Stimulated activated CD8-positive, alpha-beta memory T cell treated with anti-CD3 and anti-CD28 coated beads, Interleukin-2, amount 100 ng/mL, for 1 hour (primary cell): Measurements from ENCODE around the gene CCNH.

Source experiments
- DNase-seq, 2 donors: peaks; one replicate each; pipeline ENCODE4 v3.0.0-alpha.2; 2020; ENCODE audit warnings: low read depth in 2 of 2

CCNH gene

DNA sequence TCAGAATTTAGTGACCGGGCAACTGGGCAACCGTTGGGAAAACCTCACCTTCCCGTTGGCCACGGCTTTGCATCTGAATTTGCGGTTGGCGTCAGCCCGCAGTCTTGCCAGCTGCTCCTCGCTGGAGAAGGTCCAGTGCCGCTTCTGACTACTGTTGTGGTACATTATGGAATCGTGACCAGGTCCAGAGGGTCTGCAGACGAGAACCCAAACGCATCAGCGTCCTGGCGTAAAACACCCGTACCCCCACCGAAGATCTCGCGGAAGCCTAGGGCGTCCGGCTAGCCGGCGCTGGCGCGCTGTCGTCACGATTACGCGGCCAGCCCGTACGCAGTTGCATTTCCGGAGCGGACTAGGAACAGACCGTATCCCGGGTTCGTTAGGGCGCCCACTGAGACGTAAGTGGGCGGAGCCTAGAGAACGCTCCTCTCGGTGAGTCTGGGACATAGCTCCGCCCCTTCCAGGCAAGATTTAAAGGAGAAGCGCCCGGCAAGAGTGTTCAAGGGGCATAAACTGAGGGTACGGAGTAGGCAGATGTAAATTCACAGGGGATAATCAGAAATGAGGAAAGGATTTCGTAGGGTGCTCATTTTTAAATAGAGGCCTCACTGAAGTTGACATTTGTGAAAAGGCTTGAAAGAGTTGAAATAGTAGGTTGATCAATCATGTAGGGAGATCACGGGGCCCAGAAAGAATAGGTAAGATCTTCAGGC is at the start of gene CCNH:
TSS of gene CCNH (minus strand) at position 301 of the 713 bp plus-strand sequence. CDS start at position 165, 136 bp downstream.
- DNase-seq: peak; percentile 92 to 93

DNA sequence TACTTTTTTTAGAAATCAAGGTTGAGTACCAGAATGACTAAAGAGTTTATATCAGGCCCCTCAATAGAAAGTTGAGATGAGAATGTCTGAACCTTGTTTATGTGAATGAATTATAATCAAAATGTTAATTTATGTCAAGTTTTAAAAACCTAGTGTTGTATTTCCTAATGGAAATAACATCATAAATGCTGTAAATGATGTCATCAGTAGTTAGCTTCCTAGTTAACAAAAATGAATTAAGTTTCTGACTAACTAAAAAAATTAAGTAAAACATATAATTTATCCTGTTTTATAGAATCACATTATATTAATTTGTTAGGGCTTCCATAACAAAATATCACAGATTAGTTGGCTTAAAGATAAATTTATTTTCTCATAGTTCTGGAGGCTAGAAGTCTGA is 45.0 kb upstream of the CCNH start:
- no peak for DNase-seq

DNA sequence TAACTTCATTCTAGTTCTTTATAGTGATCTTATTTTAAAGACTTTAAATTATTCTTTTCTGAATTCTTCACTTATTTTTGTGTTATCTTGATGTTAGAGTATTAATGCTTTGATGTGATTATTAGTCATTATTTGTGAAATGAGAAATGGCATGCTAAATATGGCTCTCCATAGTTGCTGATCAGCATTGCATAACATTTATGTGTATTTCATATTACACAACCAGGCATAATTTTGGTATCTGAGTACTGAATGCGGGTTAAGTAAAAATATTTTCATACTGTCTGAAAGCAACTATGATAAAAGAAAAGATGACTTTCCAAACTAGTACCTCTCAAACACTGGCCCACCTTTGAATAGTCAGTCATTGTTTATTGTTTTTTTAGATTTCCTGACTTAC is 41.1 kb upstream of the CCNH start:
- DNase-seq: no peak

DNA sequence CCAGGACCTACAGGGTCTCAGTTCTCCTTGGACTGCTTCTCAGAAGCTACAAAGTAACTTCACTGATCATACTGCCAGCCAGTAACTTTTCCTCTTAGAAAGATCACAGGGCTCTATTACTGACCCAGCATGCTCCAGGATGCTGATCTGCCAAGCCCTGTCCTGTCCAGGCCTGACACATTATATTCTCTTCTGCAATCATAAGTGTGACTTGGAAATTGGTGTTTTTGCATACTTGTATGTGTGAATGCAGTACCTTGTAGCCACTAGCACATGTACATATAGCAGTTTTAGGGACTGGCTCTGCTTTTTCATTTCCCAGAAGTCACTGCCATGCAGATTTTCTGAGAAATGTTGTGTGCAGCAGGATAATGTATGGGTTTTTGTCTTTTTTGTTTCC is 40.1 kb upstream of the CCNH start:
- no peak for DNase-seq

DNA sequence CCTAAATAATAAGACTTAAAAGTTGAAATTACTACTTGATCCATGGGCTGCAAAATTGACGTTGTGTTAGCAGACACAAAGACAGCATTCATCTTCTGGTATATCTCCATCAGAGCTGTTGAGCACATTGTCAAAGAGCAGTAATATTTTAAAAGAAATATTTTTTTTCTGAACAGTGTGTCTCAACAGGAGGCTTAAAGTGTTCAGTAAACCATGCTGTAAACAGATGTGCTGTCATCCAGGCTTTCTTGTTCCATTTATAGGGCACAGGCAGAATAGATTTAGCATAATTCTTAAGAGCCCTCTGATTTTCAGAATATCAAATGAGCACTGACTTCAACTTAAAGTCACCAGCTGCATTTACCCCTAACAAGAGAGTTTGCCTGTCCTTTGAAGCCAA is 29.7 kb upstream of the CCNH start:
- no peak for DNase-seq

DNA sequence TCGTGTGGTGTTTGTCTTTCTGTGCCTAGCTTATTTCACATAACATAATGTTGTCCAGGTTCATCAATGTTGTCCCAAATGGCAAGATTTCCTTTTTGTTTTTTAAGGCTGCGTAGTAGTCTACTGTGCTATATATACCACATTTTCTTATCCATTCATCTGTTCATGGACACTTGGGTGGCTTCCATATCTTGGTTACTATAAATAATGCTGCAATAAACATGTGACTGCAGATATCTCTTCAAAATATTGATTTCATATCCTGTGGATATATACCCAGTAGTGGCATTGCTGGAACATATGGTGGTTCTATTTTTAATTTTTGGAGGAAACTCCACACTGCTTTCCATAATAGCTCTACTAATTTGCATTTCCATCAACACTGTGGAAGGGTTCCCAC is 25.5 kb upstream of the CCNH start:
- no peak for DNase-seq

DNA sequence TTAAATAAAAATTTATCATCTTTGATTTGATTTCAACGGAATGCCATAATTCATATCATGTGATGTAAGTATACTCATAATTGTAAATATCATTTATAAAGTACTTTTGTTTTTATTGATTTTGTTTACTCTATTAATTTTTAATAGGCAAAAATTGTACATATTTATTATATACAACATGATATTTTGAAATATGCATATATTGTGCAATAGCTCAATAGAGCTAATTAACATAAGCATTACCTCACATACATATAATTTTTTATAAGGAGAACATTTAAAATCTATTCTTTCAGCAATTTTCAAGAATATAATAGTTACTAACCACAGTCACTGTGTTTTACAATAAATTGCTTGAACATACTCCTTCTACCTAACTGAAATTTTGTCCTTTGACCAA is 25.0 kb upstream of the CCNH start:
- DNase-seq: no peak

DNA sequence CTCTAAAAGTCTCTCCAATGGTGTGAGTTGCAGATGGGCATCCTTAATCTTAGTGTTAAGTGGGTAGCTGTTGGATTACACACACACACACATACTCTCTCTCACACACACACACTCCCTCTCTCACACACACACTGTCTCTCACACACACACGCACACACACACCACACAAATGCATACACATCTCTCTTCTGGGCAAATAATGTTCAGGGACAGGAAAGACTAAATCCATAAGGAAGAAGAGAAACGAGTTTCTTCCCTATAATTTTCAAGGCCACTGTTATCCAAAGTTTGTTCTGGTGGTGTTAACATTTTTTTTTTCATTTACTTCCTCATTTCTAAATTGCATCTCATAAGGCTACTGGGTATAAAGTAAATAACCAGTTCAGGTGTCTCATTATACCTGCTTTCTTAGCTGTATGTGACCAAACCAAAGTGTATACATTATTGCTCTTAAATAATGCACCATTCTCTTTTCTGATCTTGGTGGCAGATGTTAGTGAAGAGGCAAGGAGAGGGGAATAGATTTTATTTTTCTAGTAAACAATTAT is 22.5 kb upstream of the CCNH start:
- DNase-seq: no peak

DNA sequence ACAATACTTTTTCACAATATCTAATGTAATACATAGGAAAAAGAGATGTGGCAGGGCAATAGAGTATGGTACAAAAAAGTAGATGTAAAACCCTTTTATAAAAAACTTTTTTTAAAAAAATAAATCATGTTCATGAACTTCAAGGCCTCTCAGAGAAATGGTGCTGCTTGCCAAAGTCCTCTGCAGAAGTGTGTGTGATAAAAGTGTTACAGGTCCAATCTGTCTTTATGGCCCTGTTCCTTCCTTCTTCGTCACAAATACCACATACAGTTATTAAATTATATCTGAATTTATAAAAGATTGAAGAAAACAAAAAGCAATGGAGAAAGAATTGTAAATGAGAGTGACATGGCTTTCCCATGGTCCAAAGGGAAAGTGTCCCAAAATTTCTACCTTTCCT is 21.7 kb upstream of the CCNH start:
- no peak for DNase-seq

DNA sequence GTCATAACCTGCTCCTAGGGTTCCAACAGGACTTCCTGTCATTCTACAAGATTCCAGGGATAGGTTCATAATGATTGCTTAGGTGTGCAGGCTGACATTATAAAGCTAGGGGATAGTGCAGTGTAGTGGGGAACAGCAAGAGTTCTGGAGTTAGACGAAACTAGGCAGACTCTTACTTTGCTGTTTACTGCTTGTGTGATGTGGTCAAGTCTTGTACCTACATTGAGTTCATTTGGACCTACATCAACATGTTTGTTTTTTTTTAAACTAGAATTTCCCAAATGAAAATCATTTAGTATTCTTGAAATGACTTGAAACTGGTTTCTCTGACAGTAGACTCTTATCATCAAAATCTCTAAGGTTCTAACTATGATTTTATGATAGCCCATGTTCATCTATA is 21.2 kb upstream of the CCNH start:
- DNase-seq: no peak

DNA sequence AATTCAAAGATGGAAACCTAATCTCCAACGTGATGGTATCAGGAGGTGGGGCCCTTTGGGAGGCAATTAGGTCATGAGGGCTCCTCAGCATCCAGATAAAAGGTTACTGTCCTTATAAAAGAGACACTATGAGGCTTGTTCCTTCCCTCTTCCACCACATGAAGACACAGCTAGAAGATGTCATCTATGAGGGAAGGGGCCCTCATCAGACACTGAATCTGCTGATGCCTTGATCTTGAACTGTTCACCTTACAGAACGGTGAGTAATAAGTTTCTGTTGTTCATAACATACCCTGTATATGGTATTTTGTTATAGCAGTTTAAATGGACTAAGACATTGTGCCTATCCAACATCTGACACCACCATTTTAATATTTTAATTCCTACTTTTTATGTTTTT is 19.7 kb upstream of the CCNH start:
- DNase-seq: no peak

DNA sequence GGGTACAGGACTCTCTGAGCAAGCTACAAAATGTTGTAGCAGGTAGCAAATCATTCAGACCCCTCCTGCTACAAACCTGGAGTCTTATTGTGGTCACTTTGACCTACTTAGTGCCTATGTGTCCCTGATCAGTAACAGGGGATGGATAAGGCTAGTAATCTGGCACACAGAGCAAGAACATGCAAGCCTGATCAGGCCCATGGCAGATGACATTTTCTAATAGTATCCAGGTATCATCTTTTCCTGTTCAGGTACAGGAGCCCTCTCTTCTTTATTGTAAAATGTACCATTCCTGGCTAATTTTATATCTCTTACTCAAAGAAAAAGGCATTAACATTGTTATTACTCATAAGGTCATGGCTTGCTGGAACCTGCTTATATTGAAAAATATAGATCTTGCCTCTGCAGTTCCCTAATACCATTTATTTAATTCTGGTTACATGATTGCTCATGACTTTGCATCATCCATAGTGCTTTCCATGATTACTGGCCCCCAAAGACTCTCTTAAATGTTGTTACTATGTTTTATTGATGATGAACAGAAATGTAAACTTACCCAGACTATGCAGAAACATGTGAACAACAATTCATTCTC is 18.2 kb upstream of the CCNH start:
- DNase-seq: no peak

DNA sequence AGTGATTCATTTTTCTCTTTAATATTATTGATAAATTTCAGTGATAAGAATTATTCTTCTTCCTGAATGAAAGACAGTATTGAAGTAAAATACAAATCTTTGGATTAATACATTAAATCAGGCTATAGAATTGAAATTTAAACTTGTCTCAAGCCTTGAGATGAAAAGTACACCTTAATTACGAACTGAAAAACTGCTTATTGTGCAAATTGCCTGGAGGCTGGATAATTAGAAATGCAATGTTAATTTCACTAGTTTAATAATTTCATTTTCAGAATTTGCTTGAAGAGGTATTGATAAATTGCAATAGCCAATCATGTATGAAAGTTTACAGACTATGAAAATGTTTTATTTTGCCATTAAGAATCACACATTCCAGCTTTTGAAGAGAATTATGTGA is 11.0 kb upstream of the CCNH start:
- no peak for DNase-seq

DNA sequence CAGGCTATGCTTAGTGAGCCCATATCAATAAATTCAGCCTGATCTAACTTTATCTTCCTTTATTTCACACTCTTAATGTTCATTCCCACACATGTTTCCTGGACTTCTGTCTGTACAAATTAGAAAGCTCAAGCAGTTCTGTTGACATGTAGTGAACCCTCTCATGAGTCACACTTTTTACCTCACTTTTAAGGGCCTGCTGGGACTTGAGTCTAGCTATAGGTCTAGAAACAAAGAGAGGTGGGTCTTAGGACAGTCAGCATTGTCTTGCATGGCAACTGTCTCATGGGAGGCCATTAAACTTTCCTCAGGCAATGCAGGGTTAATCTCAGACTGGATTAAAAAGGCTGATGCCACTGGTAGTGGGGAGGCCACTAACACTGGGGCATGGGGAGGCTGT is 8.6 kb upstream of the CCNH start:
- no peak for DNase-seq

DNA sequence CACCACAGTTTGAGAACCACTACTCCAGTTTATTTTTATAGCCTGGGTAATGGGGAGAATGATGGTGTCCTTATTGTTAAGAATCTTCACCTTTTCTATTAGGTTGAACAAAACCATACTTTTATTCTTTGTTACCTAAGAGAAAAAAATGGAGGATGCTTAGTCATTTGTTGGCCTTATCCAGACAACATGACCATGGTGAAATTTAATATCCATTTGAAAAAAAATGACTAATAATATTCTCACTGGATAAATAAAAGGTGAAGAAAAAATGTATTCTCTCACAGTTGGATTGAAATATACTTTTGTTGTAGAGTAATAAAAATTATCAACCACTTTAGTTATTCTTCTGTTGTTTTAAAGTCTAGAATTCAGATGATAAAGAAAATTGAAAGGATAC is 5.8 kb upstream of the CCNH start:
- DNase-seq: no peak

DNA sequence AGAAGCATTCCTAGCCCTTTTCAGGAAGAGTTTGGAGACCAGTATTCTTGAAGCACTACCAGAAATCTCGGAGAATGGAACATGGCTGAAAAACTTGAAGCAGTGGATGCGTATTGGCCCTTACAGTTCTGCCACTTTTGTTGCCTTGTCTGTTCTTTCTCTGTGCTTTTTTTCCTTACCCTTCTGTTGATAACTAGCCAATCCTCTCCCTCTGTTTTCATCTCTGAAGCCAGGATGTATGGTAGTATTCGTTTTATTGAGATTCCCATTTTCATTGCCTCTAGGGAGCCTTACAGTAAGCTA is 564 bp upstream of the CCNH start:
- DNase-seq: no peak

DNA sequence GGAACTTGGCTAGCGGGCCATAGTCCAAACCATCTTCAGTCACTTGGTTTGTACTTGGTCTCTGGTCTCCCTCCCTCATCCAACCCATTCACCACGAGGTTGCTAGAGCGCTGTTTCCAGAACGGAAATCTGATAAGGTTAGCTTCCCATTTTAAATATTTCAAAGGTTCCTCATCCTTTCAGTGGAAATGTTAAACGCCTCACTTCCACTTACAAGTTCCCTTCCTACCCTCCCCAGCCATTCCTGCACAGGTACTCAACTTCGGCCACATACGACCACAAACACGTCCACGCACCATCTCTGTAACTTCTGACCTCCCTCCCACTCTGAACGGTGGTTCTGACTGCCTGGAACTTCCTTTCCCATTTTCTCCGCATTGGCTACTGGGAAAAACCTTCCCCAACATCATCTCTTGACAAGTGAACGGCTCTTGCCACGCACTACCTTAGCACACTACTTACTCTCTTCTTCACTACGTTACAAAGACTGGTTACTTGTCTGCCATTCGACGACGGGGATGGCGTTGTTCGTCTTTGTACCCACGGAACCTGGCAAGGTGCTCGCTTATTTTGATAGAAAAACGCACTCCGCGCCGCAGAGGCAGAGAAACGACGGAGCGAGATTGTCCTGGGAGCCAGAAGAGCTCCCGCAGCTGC is 629 bp downstream of the CCNH start:
- no peak for DNase-seq

DNA sequence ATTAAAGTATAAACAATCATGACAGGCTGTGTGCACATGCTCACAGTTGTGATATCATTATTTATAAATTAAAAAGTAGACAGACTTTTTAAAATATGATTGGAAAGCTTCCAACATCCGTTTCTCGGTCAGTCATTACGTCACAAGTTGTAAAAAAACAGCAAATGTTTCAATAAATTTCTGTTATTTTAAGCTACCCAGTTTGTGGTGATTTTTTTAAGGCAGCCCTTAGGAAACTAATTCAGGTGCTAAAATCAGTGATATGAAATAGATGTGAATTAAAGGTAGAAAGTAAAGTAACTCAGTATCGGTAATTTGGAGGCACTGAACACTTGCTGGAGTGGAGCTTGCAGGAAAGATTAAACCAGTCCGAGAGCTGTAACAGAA is 1.2 kb downstream of the CCNH start:
- no peak for DNase-seq

DNA sequence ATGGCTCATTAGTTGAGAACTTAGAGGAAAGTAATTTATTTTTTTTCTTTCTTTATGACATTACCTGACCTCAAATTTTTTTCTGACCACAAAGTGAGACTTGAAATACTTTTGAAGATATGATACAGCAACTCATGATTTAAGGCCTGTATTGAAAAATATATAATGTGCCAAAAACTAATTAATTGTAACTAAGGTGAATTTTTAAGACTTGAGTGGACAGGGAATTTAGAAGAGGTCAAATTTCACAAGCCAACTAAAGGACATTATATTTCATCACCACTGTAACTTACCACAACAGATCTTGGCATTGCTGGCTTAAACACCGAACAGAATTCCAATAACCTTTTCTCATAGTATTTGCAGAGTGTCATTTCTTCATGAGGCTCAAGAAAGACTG is 1.8 kb downstream of the CCNH start:
- DNase-seq: no peak

DNA sequence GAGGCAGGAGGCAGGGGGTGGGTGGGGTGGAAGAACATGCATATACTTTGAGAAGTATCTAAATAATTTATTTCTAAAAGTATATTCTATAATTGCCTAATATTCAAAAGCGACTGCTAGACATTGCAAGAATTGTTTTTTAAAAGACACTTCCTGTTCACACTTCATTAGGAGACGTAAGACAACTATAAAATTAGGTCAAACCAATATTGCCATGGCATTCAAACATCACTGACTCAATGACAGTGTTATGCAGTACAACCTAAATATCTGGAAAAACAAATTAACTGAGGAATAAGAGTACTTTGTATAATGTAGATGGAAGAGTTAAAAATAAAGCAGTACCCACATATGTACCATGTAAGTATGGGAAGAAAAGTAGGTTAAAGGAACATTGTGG is 4.5 kb downstream of the CCNH start:
- DNase-seq: no peak

DNA sequence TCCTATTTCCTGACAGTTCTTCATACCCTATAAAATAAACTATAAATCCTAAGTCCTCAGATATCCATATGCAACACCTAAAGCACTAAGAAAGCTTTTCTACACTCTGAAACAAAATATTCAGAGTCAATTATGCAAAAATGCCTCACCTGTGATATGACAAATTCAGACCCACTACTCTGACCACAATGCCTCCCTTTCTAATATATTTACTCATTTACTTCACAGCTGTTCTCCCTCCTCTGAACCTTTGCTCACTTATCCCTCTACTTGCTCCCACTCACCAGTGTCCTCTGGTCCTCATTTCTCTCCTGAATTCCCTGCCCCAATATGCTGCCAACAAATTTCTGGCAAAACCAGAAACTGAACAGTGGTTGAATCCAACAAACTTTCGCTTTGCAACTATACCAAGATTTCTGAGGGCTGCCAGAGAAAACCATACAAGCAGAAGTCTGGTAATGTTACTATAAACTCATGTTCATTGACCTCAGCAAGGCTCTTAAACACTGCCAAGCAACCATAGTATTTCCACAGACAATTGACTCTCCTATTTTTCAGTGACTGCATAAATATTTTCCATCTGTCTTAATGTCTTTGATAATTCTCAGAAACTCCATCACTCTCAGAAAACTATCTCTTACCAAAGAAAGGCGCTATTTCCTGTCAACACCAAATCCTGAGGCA is 7.1 kb downstream of the CCNH start:
- no peak for DNase-seq

DNA sequence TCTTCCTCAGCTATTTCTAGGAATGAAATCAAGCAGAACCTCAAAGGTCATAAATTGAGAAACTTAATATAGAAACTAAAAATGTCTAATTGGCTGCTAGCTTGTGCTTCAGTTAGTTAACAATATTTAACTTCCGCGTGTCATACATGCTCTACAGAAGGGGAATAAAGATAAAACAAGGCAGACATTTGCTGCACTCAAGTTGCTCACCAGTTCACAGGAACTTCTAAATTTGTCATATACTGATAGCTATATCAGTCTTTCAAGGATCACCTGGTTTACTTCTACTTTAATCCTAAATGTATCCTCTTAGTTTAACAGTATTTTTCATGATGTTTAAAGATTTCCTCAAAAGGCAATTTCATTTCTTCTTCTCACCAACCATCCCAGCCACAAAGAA is 8.4 kb downstream of the CCNH start:
- DNase-seq: no peak

DNA sequence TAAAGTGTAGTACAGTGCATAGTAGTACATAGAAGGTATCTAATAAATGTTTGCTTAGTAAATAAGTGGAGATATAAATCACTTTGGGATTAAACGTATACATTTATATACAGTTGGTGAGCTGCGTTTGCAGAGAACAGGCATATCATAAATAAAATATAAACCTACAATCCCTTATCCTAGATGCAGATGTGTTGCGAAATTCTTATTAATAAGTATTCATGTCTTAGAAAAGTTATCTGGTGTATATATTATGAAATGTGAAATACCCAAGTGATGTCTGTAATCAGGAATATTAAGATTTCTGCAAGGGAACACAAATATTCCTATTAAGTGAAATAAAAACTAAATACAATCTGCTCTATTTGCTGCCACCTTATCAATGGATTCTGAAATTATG is 8.8 kb downstream of the CCNH start:
- no peak for DNase-seq
